H7 (cell line): ENCODE results near the gene SMAD1. TPM values are rescaled to one million over a fixed set of nuclear protein-coding genes. Genes with fewer than 3 reads are reported as not detected.
"Not testable (repeated sequence)": the region's sequence is repeated elsewhere in the genome, so short reads cannot be mapped to it uniquely, and the experiment has no call there.

Experiments used
- DNase-seq: peaks from one replicate; pipeline ENCODE4 v3.0.0; 2012
- H3K27me3 ChIP-seq: 2 replicates; pipeline ENCODE4 v1.6.0; 2011; ENCODE audit warnings: mild to moderate bottlenecking, low read length; ENCODE audit not compliant: control insufficient read depth, insufficient read depth
- H3K36me3 ChIP-seq: replicated peaks from 2 replicates; pipeline ENCODE4 v1.5.1; 2011; ENCODE audit warnings: low read length; ENCODE audit not compliant: control insufficient read depth, insufficient read depth
- H3K4me3 ChIP-seq: 2 replicates; pipeline ENCODE4 v1.5.1; 2011; ENCODE audit warnings: low read depth, mild to moderate bottlenecking, control low read depth, low read length, moderate library complexity; ENCODE audit not compliant: insufficient read depth
- total RNA-seq: library from RNA; depleted of rRNA; stranded (reverse); fragments of >200 nt; shearing (Covaris generic); gene quantifications from 2 replicates; pipeline ENCODE4 v1.2.3, GENCODE V29; 2014

Gene SMAD1
- total RNA-seq, 1 experiment from 2014 or later, result 26.2 TPM

GRCh38 chr4:145545538-145546174 is 64.0 kb downstream of the SMAD1 start:
- H3K4me3 ChIP-seq, result no peak overlapping the region
- DNase-seq, result no peak
- peaks cover 1% of the 10 kb centered on the region for H3K36me3 ChIP-seq
- H3K27me3 ChIP-seq, result no peaks in the 10 kb centered on the region

GRCh38 chr4:145546175-145546915 is 64.7 kb downstream of the SMAD1 start:
- no peak for DNase-seq

GRCh38 chr4:145551660-145552059 is 70.0 kb downstream of the SMAD1 start:
- Histone ChIP-seq H3K4me3 (no peak overlapping the region), H3K36me3 (peaks cover 1% of the 10 kb centered on the region), H3K27me3 (no peaks in the 10 kb centered on the region)
- no peak for DNase-seq

More at GRCh38 chr4:145546175-145546915, 64.7 kb downstream of the SMAD1 start:
- H3K36me3 ChIP-seq, result peaks cover 1% of the 10 kb centered on the region
- no peak overlapping the region for H3K4me3 ChIP-seq
- no peaks in the 10 kb centered on the region for H3K27me3 ChIP-seq

GRCh38 chr4:145552181-145552822 is 70.6 kb downstream of the SMAD1 start:
- no peak overlapping the region for H3K4me3 ChIP-seq
- no peak for DNase-seq
- H3K36me3 ChIP-seq, result peaks cover 1% of the 10 kb centered on the region
- H3K27me3 ChIP-seq, result no peaks in the 10 kb centered on the region

- Histone ChIP-seq H3K4me3 (no peak overlapping the region), H3K27me3 (no peaks in the 10 kb centered on the region), H3K36me3 (no peaks in the 10 kb centered on the region; the same call in 1 of the 2 replicates)
- DNase-seq, result no peak
Observed at GRCh38 chr4:145553375-145553774, 71.7 kb downstream of the SMAD1 start.

GRCh38 chr4:145554691-145555090 is 73.0 kb downstream of the SMAD1 start:
- Histone ChIP-seq H3K36me3 (no peaks in the 10 kb centered on the region; the same call in 1 of the 2 replicates), H3K27me3 (no peaks in the 10 kb centered on the region), H3K4me3 (no peak overlapping the region)
- no peak for DNase-seq

GRCh38 chr4:145557720-145558119 is 76.1 kb downstream of the SMAD1 start:
- no peaks in the 10 kb centered on the region for H3K27me3 ChIP-seq
- H3K4me3 ChIP-seq, result no peak overlapping the region
- no peaks in the 10 kb centered on the region; the same call in 1 of the 2 replicates for H3K36me3 ChIP-seq
- peak; percentile 58 for DNase-seq

- Histone ChIP-seq H3K36me3 (no peaks in the 10 kb centered on the region; the same call in 1 of the 2 replicates), H3K4me3 (no peak overlapping the region), H3K27me3 (no peaks in the 10 kb centered on the region)
- no peak for DNase-seq
Observed at GRCh38 chr4:145563293-145563985, 81.8 kb downstream of the SMAD1 start.

GRCh38 chr4:145564540-145564939 is 82.9 kb downstream of the SMAD1 start:
- DNase-seq, result no peak
- Histone ChIP-seq H3K4me3 (no peak overlapping the region), H3K36me3 (no peaks in the 10 kb centered on the region), H3K27me3 (no peaks in the 10 kb centered on the region)

GRCh38 chr4:145565328-145565727 is 83.7 kb downstream of the SMAD1 start:
- no peaks in the 10 kb centered on the region for H3K36me3 ChIP-seq
- DNase-seq, result no peak
- no peak overlapping the region for H3K4me3 ChIP-seq
- no peaks in the 10 kb centered on the region for H3K27me3 ChIP-seq

- H3K4me3 ChIP-seq, result no peak overlapping the region
- no peak for DNase-seq
- H3K27me3 ChIP-seq, result no peaks in the 10 kb centered on the region
- H3K36me3 ChIP-seq, result no peaks in the 10 kb centered on the region
Observed at GRCh38 chr4:145566086-145566708, 84.5 kb downstream of the SMAD1 start.

- no peak for DNase-seq
- Histone ChIP-seq H3K36me3 (no peaks in the 10 kb centered on the region), H3K4me3 (no peak overlapping the region), H3K27me3 (no peaks in the 10 kb centered on the region)
Observed at GRCh38 chr4:145566768-145567167, 85.1 kb downstream of the SMAD1 start.

GRCh38 chr4:145567516-145567915 is 85.9 kb downstream of the SMAD1 start:
- no peak for DNase-seq
- Histone ChIP-seq H3K4me3 (no peak overlapping the region), H3K36me3 (no peaks in the 10 kb centered on the region), H3K27me3 (no peaks in the 10 kb centered on the region)

- not testable (repeated sequence) for H3K4me3 ChIP-seq, H3K36me3 ChIP-seq, H3K27me3 ChIP-seq, DNase-seq
Observed at GRCh38 chr4:145574546-145574945, 92.9 kb downstream of the SMAD1 start.
